Suprapubic skin (tissue), 4 donors: ENCODE data around the gene NAA80.

Source experiments
- CTCF ChIP-seq, 2 donors: fragments of 200-600 bp in 1 of 2; fragments of 450-650 bp in 1 of 2; sonication (generic) in 1 of 2; IDR thresholded peaks; one replicate each; pipeline ENCODE4 v1.5.1; 2016 to 2019; ENCODE audit warnings: antibody characterized with exemption in 2 of 2, mild to moderate bottlenecking in 1 of 2, moderate library complexity in 1 of 2
- EP300 ChIP-seq: sonication (generic); formaldehyde crosslinking; IDR thresholded peaks from one replicate; pipeline ENCODE4 v1.6.1; 2017; ENCODE audit warnings: antibody characterized with exemption
- POLR2A ChIP-seq, 2 donors: fragments of 450-650 bp; IDR thresholded peaks; one replicate each; pipeline ENCODE4 v1.6.1; 2017; ENCODE audit warnings: antibody characterized with exemption in 2 of 2, mild to moderate bottlenecking in 2 of 2, moderate library complexity in 2 of 2
- POLR2AphosphoS5 ChIP-seq, 3 donors: sonication (generic); formaldehyde crosslinking; IDR thresholded peaks; one replicate each; pipeline ENCODE4 v1.6.1; 2017; ENCODE audit warnings: antibody characterized with exemption in 3 of 3

GRCh38 chr3:50292159-50293078, 6.8 kb downstream of the NAA80 start, which contains the start of gene IFRD2:
- TF ChIP-seq POLR2AphosphoS5 (IDR thresholded peaks at IDR 0.05) (peak; percentile 43 to 93 (median 89)), CTCF (IDR thresholded peaks at IDR 0.05) (no peak), POLR2A (IDR thresholded peaks at IDR 0.05) (no peak), EP300 (peak; percentile 16)
